Measurements from ENCODE around the gene RASAL1. TPM values are rescaled to one million over a fixed set of nuclear protein-coding genes. Genes with fewer than 3 reads are reported as not detected.
"Not testable (repeated sequence)": the region's sequence is repeated elsewhere in the genome, so short reads cannot be mapped to it uniquely, and the experiment has no call there.

Gene RASAL1
- total RNA-seq, 2 experiments from 2014 or later = 0.20 to 0.40 TPM

DNA sequence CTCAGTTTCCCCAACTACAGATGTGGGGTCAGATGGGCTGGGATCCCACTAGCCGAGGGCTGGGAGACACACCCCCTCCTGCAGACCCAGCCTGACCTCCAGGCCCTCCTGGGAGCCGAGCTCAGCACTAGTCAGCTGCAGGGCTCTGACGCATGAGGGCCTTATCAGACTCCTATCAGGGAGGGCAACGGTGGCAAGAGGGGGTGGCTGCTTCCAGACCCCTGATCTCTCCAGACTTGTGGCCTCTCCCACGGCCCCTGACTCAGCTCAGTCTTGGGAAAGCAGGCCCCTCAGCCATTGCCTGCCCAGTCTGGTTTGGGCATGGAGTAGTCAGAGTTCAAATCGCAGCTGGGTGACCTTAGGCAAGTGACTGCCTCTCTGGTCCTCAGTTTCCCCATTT lies 2.5 kb downstream of the RASAL1 start:
- POLR2A ChIA-PET = no interaction called here

DNA sequence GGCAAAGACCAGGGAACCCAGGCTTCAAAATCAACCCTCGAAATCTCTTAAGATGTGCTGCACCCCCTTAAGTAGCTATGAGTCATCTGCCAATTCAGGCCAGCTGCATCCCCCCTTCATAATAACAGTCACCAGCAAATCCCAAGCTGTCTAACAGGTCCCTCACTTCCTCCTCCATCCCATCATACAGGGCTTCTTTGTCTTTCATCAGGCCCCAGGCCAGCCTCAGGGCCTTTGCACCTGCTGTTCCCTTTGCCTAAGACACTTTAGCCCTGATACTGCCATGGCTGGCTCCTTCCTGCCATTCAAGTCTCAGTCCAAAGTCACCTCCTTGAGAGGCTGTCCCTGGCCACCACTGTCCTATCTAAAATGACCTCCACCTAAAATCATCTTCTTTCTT lies 4.0 kb downstream of the RASAL1 start:
- DNase-seq = no peak
- H3K27ac Mint-ChIP-seq = no peak overlapping the region
- CTCF ChIA-PET = interaction anchor here (1.0 to 1.4 kb wide), 3 partner anchors 8 to 24 kb away, joined by 3 to 4 read pairs (median 4); no protein-coding TSS in a partner anchor
- peaks cover 23% of the 10 kb centered on the region for H3K4me1 Mint-ChIP-seq
- H3K27me3 Mint-ChIP-seq = no peaks in the 10 kb centered on the region
- no peaks in the 10 kb centered on the region for H3K9me3 Mint-ChIP-seq
- no peak overlapping the region for H3K4me3 Mint-ChIP-seq
- POLR2A ChIA-PET = interaction anchor here (0.6 kb wide), 1 partner anchor 41 kb away, joined by 3 read pairs; no protein-coding TSS in a partner anchor
- no peaks in the 10 kb centered on the region for H3K36me3 Mint-ChIP-seq (ENCODE audit: low read depth)

More for the DNA sequence above, 2.5 kb downstream of the RASAL1 start:
- Mint-ChIP-seq H3K4me1 (peaks cover 27% of the 10 kb centered on the region), H3K27ac (no peak overlapping the region), H3K4me3 (no peak overlapping the region), H3K36me3 (ENCODE audit: low read depth) (no peaks in the 10 kb centered on the region), H3K9me3 (no peaks in the 10 kb centered on the region), H3K27me3 (peaks cover 4% of the 10 kb centered on the region)
- CTCF ChIA-PET = interaction anchor here (1.3 kb wide), 1 partner anchor 11 kb away, joined by 3 read pairs; no protein-coding TSS in a partner anchor
- DNase-seq = no peak

DNA sequence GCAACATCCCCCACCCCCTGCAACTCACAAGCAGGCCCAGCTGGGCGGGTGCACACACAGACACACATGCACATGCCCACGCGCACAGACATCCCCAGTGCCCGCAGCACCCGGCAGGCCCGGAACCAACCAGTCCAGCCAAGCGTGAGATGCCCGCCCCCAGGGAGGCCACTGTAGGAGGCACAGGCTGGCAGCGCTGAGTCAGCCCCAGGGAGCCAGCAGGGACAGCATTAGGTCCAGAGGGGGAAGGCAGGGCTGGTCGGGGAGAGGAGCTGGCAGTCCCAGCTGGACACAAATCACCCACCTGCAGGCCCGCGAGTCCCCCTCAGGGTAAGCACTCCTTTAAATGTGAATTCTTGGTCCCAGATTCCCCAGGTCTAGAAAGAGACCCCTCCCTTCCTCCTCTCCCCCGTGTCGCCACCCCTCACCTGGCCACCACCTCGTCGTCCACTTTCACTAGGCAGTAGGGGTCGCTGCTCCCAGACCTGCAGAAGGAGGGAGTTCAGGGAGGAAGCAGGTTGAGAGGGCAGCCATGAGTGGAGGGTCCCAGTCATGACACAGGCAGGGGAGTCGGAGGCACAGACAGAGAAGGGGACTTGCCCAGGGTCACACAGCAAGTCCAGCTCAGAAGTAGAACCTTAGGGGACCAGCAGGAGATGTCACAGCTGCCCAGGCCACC lies 5.0 kb downstream of the RASAL1 start:
- H3K27ac Mint-ChIP-seq = no peak overlapping the region
- no peak for DNase-seq
- peaks cover 15% of the 10 kb centered on the region for H3K4me1 Mint-ChIP-seq
- H3K9me3 Mint-ChIP-seq = no peaks in the 10 kb centered on the region
- H3K27me3 Mint-ChIP-seq = no peaks in the 10 kb centered on the region
- ChIA-PET POLR2A (interaction anchor here (0.6 kb wide), 1 partner anchor 42 kb away, joined by 3 read pairs; no protein-coding TSS in a partner anchor), CTCF (interaction anchor here (1.0 to 1.4 kb wide), 2 partner anchors 9 to 25 kb away, joined by 3 to 4 read pairs; no protein-coding TSS in a partner anchor)
- no peak overlapping the region for H3K4me3 Mint-ChIP-seq
- H3K36me3 Mint-ChIP-seq (ENCODE audit: low read depth) = no peaks in the 10 kb centered on the region

DNA sequence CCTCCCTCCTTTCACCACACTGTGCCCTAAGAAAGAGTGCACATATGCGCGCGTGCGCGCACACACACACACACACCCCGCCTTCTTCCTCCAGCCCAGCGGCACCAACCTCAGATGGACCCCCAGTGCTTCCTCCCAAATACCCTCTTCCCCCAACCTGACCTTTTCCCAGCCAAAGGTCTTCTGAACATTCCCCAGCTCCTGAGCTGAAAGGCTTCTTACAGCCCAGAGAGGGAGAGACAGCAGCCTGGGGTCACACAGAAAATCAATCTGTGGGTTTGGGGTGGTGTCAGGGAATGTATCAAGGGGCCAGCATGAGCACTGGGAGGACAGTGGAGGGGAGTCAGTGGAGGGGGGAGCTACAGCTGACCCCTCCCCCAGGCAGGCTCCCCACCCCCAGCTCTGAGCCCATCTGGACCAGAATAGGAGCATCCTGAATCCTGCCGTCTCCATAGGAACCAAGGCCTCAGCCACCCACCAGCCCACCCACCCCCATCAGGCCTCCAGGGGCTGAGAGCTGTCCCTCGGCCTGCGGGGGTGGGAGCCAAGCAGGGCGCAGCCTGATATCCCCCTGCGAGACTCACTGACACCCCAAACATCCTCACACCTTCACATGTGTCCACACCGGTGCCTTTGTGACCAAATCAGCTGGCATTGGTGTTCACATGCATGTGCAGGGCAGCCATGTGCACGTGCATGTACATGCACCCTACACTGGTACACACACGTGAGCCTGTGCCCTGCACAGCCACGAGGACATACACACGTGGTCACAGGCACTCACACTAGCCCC lies 5.7 kb downstream of the RASAL1 start:
- no peak overlapping the region for H3K27ac Mint-ChIP-seq
- no peaks in the 10 kb centered on the region for H3K36me3 Mint-ChIP-seq (ENCODE audit: low read depth)
- peaks cover 10% of the 10 kb centered on the region for H3K4me1 Mint-ChIP-seq
- POLR2A ChIA-PET = no interaction called here
- no peak overlapping the region for H3K4me3 Mint-ChIP-seq
- CTCF ChIA-PET = interaction anchor here (1.4 kb wide), 1 partner anchor 10 kb away, joined by 3 read pairs; no protein-coding TSS in a partner anchor
- DNase-seq = no peak
- no peaks in the 10 kb centered on the region for H3K9me3 Mint-ChIP-seq
- no peaks in the 10 kb centered on the region for H3K27me3 Mint-ChIP-seq

DNA sequence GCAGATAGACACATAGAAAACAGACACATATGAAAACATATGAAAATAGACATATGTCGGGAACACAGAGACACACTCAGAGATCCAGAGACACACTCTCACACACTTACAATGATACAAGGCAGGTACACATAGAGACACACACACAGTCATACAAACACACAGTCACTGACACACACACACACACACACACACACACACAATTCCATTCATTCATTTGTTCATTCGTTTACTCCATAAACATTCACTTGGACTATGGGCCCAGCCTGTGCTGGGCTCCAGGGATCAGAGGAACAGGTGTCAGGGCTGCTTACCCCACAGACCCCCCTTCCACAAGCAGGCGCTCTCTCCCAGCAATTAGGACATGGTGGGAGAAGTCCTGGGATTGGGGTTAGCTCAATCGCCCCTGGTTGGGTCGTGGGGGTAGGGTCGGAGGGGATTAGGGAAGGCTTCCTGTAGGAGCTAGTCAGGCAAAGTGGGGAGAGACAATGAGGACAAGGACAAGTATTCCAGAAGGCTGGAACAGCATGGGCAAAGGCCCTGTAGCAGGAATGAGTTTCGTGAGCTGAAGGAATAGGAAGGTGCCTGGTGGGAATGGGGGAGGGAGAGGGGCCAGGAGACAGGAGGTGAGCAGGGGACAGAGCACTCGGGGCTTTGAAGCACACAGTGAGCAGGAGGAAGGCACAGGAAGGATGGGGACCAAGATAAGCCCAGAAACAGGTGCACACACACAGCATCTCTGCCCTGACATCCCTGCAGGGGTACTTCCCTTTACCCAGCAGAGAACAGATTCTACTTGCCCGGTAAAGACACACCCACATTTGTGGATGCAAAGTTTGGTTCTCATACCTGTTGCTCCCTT lies 6.5 kb downstream of the RASAL1 start:
- Mint-ChIP-seq H3K4me1 (peaks cover 9% of the 10 kb centered on the region), H3K4me3 (no peak overlapping the region), H3K9me3 (no peaks in the 10 kb centered on the region), H3K27me3 (no peaks in the 10 kb centered on the region), H3K36me3 (ENCODE audit: low read depth) (no peaks in the 10 kb centered on the region), H3K27ac (no peak overlapping the region)
- CTCF ChIA-PET = no interaction called here
- POLR2A ChIA-PET = no interaction called here
- no peak for DNase-seq

DNA sequence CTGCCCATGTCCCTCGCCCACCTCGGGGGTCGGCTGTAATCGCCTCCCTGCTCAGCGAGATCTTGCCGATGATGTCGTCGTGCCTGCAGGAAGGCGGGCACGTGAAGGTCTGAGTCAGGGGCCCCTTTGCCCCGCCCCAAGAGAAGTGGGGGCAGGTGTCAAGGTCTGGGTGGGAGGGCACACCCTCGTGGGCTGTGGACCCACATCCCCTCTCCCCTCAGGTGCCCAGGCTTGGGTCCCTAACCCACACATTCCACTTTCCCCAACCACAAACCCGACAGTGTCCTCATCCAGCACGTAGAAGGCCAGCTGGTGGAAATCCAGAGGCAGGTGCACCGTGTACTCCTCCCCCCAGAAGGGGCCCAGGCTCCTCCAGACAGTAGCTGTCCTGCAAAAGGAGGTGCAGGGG lies 7.8 kb downstream of the RASAL1 start:
- Mint-ChIP-seq H3K4me1 (peaks cover 9% of the 10 kb centered on the region), H3K9me3 (peaks cover 2% of the 10 kb centered on the region), H3K36me3 (ENCODE audit: low read depth) (peaks cover 1% of the 10 kb centered on the region), H3K27me3 (no peaks in the 10 kb centered on the region), H3K4me3 (no peak overlapping the region), H3K27ac (no peak overlapping the region)
- CTCF ChIA-PET = no interaction called here
- POLR2A ChIA-PET = no interaction called here
- no peak for DNase-seq

DNA sequence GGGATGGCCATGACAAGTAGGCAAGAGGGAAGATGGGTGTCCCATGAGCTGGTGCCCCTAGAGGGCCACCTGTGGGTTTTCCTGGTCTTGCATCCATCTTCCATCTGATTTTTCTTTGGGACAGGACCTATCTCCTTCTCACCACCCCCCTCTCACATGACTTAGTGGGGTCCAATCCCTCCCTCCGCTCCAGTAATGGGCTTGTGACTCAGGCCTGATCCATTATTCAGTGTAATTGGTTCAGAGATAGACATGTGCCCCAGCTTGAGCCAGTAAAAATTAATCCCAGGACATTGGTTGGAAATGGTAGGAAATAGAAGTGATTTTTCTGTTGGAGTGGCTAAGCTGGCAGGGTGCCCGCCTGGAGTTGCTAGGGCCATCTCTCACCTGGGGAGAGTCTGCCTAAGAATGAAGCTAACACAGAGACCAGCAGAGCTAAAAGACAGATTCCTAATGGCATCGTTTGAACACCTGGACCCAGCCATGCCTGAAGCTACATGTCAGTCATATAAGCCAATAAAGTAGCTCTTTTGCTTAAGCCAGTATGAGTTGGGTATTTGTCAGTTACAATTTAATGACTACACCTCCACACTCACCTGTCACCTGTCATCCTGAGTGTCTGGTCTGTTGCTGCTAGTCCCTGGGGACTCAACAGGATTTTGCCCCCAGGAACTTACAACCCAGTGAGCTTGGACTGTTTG lies 14.7 kb downstream of the RASAL1 start:
- no peaks in the 10 kb centered on the region for H3K27me3 Mint-ChIP-seq
- POLR2A ChIA-PET = no interaction called here
- peaks cover 3% of the 10 kb centered on the region for H3K9me3 Mint-ChIP-seq
- DNase-seq = no peak
- H3K4me1 Mint-ChIP-seq = no peaks in the 10 kb centered on the region
- no peak overlapping the region for H3K4me3 Mint-ChIP-seq
- CTCF ChIA-PET = interaction anchor here (0.6 to 1.0 kb wide), 2 partner anchors 14 to 246 kb away, joined by 3 to 4 read pairs; no protein-coding TSS in a partner anchor
- peaks cover 2% of the 10 kb centered on the region for H3K36me3 Mint-ChIP-seq (ENCODE audit: low read depth)
- H3K27ac Mint-ChIP-seq = no peak overlapping the region

DNA sequence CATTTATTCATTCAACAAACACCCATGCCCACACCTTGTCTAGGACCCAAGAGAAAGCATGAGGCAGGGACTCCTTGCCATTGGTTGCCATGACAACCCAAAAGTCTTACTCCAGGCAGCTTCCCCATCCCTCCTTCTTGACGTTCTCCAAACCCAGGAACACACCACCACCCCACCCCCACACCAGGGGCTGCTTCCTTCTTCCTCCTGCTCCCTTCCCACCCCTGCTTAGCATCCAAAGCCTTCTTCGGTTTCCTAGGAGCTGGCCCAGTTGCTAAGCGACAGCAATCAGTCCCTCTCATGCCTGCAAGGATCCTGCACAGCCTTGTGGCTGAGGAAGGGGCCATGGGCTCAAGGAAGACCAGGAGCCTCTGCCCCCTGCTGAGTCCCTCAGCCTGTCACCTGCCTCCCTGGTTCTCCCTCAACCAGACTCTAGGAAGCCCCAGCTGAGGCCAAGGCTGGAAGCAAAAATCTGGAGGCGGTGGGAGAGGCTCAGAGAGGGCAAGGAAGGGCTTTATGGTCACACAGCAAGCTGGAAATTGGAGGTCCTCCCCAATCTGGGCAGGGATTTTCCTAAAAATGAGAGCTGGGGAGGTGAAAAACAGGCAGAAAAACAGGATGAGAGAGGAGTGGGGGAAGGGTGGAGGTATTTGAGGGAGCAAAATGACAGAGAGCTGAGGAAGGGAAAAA lies 15.4 kb downstream of the RASAL1 start:
- H3K36me3 Mint-ChIP-seq (ENCODE audit: low read depth) = peaks cover 2% of the 10 kb centered on the region
- ChIA-PET CTCF (interaction anchor here (1.0 kb wide), 1 partner anchor 14 kb away, joined by 4 read pairs; no protein-coding TSS in a partner anchor), POLR2A (no interaction called here)
- no peaks in the 10 kb centered on the region for H3K4me1 Mint-ChIP-seq
- no peak overlapping the region for H3K27ac Mint-ChIP-seq
- H3K27me3 Mint-ChIP-seq = no peaks in the 10 kb centered on the region
- H3K9me3 Mint-ChIP-seq = peaks cover 3% of the 10 kb centered on the region
- H3K4me3 Mint-ChIP-seq = no peak overlapping the region
- no peak for DNase-seq

DNA sequence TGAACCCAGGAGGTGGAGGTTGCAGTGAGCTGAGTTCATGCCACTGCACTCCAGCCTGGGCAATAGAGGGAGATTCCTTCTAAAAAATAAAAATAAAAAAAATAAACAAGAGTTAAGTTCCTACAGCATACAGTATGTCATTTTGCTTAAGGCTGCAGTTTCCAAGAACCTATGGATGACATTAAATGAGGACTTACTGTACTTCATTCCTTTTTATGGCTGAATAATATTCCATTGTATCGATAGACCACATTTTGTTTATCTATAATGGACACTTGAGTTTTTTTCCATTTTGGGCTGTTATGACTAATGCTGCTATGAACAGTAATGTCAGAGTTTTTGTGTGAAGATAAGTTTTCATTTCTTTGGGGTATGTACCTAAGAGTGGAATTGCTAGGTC lies 17.4 kb downstream of the RASAL1 start:
- CTCF ChIA-PET = no interaction called here
- no peaks in the 10 kb centered on the region for H3K4me1 Mint-ChIP-seq
- H3K9me3 Mint-ChIP-seq = peaks cover 3% of the 10 kb centered on the region
- peaks cover 2% of the 10 kb centered on the region for H3K36me3 Mint-ChIP-seq (ENCODE audit: low read depth)
- POLR2A ChIA-PET = no interaction called here
- H3K4me3 Mint-ChIP-seq = no peak overlapping the region
- no peak overlapping the region for H3K27ac Mint-ChIP-seq
- DNase-seq = no peak
- H3K27me3 Mint-ChIP-seq = no peaks in the 10 kb centered on the region

DNA sequence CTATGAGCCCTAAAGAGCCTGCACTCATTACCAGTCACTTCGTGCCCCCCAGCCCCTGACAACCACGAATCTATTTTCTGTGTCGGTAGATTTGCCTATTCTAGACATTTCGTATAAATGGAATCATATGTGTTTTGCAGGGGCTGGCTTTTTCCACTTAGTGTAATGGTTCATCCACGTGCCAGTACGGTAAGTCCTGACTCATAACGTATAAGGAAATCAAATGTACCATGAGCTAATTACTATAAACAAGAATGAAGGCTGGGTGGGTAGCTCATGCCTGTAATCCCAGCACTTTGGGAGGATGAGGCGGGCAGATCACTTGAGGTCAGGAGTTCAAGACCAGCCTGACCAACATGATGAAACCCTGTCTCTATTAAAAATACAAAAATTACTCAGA lies 17.9 kb downstream of the RASAL1 start:
- CTCF ChIA-PET; POLR2A ChIA-PET; DNase-seq; H3K36me3 Mint-ChIP-seq (ENCODE audit: low read depth); H3K27ac Mint-ChIP-seq; H3K27me3 Mint-ChIP-seq; H3K4me3 Mint-ChIP-seq; H3K4me1 Mint-ChIP-seq; H3K9me3 Mint-ChIP-seq: not testable (repeated sequence)

DNA sequence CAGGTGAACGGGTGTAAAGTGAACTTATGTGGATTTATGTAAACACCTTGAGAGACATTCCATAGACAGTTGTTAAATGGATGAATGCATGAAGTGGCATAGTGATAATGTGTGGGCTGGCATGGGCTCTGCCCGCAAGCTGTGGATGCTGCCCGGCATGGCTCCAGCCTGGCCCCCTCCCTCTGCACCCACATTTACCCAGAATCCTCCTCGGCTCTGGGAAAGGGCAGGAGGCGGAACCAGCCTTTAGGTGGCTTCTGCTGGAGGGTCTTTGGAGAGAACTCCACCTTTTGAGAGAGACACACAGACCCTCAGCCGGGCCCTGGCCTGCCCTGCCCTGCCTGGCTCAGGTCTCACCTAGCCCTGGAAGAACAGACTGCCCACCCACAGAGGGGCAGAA lies 18.7 kb downstream of the RASAL1 start:
- Mint-ChIP-seq H3K36me3 (ENCODE audit: low read depth) (no peaks in the 10 kb centered on the region), H3K9me3 (no peaks in the 10 kb centered on the region), H3K27ac (no peak overlapping the region), H3K27me3 (no peaks in the 10 kb centered on the region), H3K4me1 (no peaks in the 10 kb centered on the region), H3K4me3 (no peak overlapping the region)
- POLR2A ChIA-PET = no interaction called here
- no peak for DNase-seq
- CTCF ChIA-PET = no interaction called here

Measured in activated CD4-positive, alpha-beta T cell treated with anti-CD3 and anti-CD28 coated beads, Interleukin-2, amount 10 ng/mL, durations not matched to agents 7 days and 5 days (primary cell).